ENCODE measurements around the gene NPY1R. TPM values are rescaled to one million over a fixed set of nuclear protein-coding genes. Genes with fewer than 3 reads are reported as not detected.

Gene NPY1R
- total and polyA plus RNA-seq, 7 donors = 0.49 to 7.2 (median 2.8) TPM

- Histone ChIP-seq H3K36me3 (no peaks in the 10 kb centered on the region), H3K4me1 (no peaks in the 10 kb centered on the region), H3K27me3 (no peaks in the 10 kb centered on the region), H3K27ac (no peak overlapping the region), H3K4me3 (no peak overlapping the region), H3K9me3 (no peaks in the 10 kb centered on the region)
- intact Hi-C loops (cut with DNase I) = no loop called here
- 94 to 96% methylated on average over 3 of the region's 3 CpGs for WGBS, 2 donors
- TF ChIP-seq POLR2A (IDR thresholded peaks at IDR 0.05) (no peak), POLR2AphosphoS5 (IDR thresholded peaks at IDR 0.05) (no peak), CTCF (IDR thresholded peaks at IDR 0.05) (no peak), EP300 (IDR thresholded peaks at IDR 0.05) (no peak)
- no peak for DNase-seq
Observed at GRCh38 chr4:163274861-163275260, 57.5 kb downstream of the NPY1R start.

Other genes starting within 250 kb of the NPY1R start
- gene NAF1, start 165.7 kb downstream of the NPY1R start, total RNA-seq = 10 to 100 TPM; 26.9 to 27.5 (median 27.2) TPM
- 1 to 10 TPM; 4.6 to 5.6 (median 4.8) TPM for gene NAF1, start 165.7 kb downstream of the NPY1R start, polyA plus RNA-seq
- gene NPY5R, start 11.3 kb upstream of the NPY1R start, total RNA-seq = under 1 TPM in 1 of 4 donors, not detected in 3; under 0.01 TPM
- under 1 TPM in 2 of 3 donors, not detected in 1; 0.13 to 0.46 TPM for gene NPY5R, start 11.3 kb upstream of the NPY1R start, polyA plus RNA-seq
- under 1 TPM in 1 of 4 donors, not detected in 3; 0.16 TPM for gene TKTL2, start 141.2 kb upstream of the NPY1R start, total RNA-seq
- not detected for gene TKTL2, start 141.2 kb upstream of the NPY1R start, polyA plus RNA-seq
- 10 to 100 TPM; 12.5 to 28.0 (median 21.9) TPM for gene TMA16, start 162.1 kb upstream of the NPY1R start, total RNA-seq
- 10 to 100 TPM; 14.6 to 21.0 (median 17.1) TPM for gene TMA16, start 162.1 kb upstream of the NPY1R start, polyA plus RNA-seq